K562 (cell line): ENCODE results near the gene AQP9. TPM values are rescaled to one million over a fixed set of nuclear protein-coding genes. Genes with fewer than 3 reads are reported as not detected.
A peak's percentile ranks its signal among the peaks of the same experiment; 100 is the strongest.

Experiments
- ASH1L ChIP-seq: fragments of 450-650 bp; IDR thresholded peaks from 2 replicates; pipeline ENCODE4 v1.6.1; 2018; ENCODE audit warnings: borderline replicate concordance, mild to moderate bottlenecking, low read depth; ENCODE audit not compliant: partially characterized antibody
- CBX1 ChIP-seq: sonication (generic); IDR thresholded peaks from 2 replicates; pipeline ENCODE4 v1.6.1; 2016; ENCODE audit warnings: antibody characterized with exemption, low read depth, mild to moderate bottlenecking
- CBX8 ChIP-seq: fragments of 200-600 bp; sonication (generic); IDR thresholded peaks from 2 replicates; pipeline ENCODE4 v1.6.1; 2012; ENCODE audit warnings: borderline replicate concordance, mixed run types, low read depth, mild to moderate bottlenecking, moderate library complexity, mixed read lengths, low read length, control low read depth, inconsistent platforms; ENCODE audit not compliant: poor library complexity, severe bottlenecking; ENCODE audit errors: extremely low read depth
- FOXJ3 ChIP-seq: sonication (generic); formaldehyde crosslinking; IDR thresholded peaks from 2 replicates; pipeline ENCODE4 v1.4.0; 2020; ENCODE audit warnings: mild to moderate bottlenecking, missing genetic modification reagents
- KAT8 ChIP-seq: fragments of 450-650 bp; IDR thresholded peaks from 2 replicates; pipeline ENCODE4 v1.6.1; 2016; ENCODE audit warnings: low read depth, mild to moderate bottlenecking
- MYNN ChIP-seq, 2 experiments: sonication (generic); formaldehyde crosslinking in 1 of 2; IDR thresholded peaks; 2 replicates each; pipeline versions ENCODE4 v1.5.0 to v1.6.1; 2016 to 2020; ENCODE audit warnings: antibody characterized with exemption in 1 of 2, missing genetic modification reagents in 1 of 2
- NFE2L1 ChIP-seq: fragments of 450-650 bp; IDR thresholded peaks from 2 replicates; pipeline ENCODE4 v1.6.1; 2016; ENCODE audit warnings: missing genetic modification characterization, low read depth, mild to moderate bottlenecking, missing compliant biosample characterization, moderate library complexity, borderline replicate concordance
- PML ChIP-seq: IDR thresholded peaks from 2 replicates; pipeline ENCODE4 v1.6.1; 2012; ENCODE audit warnings: low read length, inconsistent platforms
- POU5F1 ChIP-seq: fragments of 150-350 bp; IDR thresholded peaks from 2 replicates; pipeline ENCODE4 v1.6.1; 2014; ENCODE audit warnings: borderline replicate concordance, low read length, low read depth, mild to moderate bottlenecking; ENCODE audit not compliant: partially characterized antibody
- PYGO2 ChIP-seq: fragments of 450-650 bp; IDR thresholded peaks from 2 replicates; pipeline ENCODE4 v1.6.1; 2016; ENCODE audit warnings: mild to moderate bottlenecking, missing genetic modification characterization, moderate library complexity, missing compliant biosample characterization
- SMAD4 ChIP-seq: fragments of 250-450 bp; sonication (Bioruptor Pico); conservative IDR thresholded peaks from 2 replicates; pipeline ENCODE4 v1.8.0; 2021; ENCODE audit warnings: inconsistent platforms, mild to moderate bottlenecking, moderate library complexity
- ZBED1 ChIP-seq: IDR thresholded peaks from 2 replicates; pipeline ENCODE4 v1.6.1; 2014
- ZC3H4 ChIP-seq: sonication (generic); formaldehyde crosslinking; IDR thresholded peaks from 2 replicates; pipeline ENCODE4 v1.9.0; 2021; ENCODE audit warnings: missing genetic modification reagents, borderline replicate concordance
- ZKSCAN1 ChIP-seq: fragments of 150-350 bp; IDR thresholded peaks from 2 replicates; pipeline ENCODE4 v1.6.1; 2016; ENCODE audit warnings: low read depth, low read length
- ZNF239 ChIP-seq: fragments of 250-450 bp; sonication (Bioruptor Pico); IDR thresholded peaks from 2 replicates; pipeline ENCODE4 v1.4.0; 2020; ENCODE audit warnings: mild to moderate bottlenecking
- ZNF274 ChIP-seq: IDR thresholded peaks from 2 replicates; pipeline ENCODE4 v1.6.1; 2011; ENCODE audit warnings: low read depth, mild to moderate bottlenecking, low read length, moderate library complexity, borderline replicate concordance
- polyA plus RNA-seq, 8 experiments: library from polyadenylated mRNA; depleted of rRNA in 4 of 8; stranded (reverse) in 5 of 8; unstranded in 3 of 8; fragments of >200 nt; fragmentation: Nextera tagmentation in 2 of 8; fragmentation: Illumina TruSeq in 1 of 8; extraction: Ambion mirVana in 2 of 8; extraction: Trizol in 1 of 8; gene quantifications; 2 replicates each; pipeline versions ENCODE4 v1.2.1 to v1.2.3, GENCODE V29; 2011 to 2014; ENCODE audit warnings: inconsistent platforms in 1 of 8, missing spikeins in 1 of 8
- total RNA-seq, 7 experiments: library from RNA; depleted of rRNA in 6 of 7; stranded (reverse); fragments of >200 nt in 6 of 7; fragmentation: Illumina TruSeq in 2 of 7; extraction: Trizol in 2 of 7; gene quantifications; 2 replicates each; pipeline versions ENCODE4 v1.2.1 to v1.2.3, GENCODE V29; 2011 to 2021; ENCODE audit warnings: low replicate concordance in 1 of 7
- TF ChIP-seq, protein P1 (sequence below): fragments of 250-450 bp; sonication (Bioruptor Pico); IDR thresholded peaks from 2 replicates; pipeline ENCODE4 v1.4.0; 2020
- TF ChIP-seq, protein P2 (sequence below): fragments of 450-650 bp; conservative IDR thresholded peaks from 2 replicates; pipeline ENCODE4 v1.6.1; 2016; ENCODE audit warnings: missing genetic modification characterization, low read depth, mild to moderate bottlenecking, control low read depth, missing compliant biosample characterization
- TF ChIP-seq, protein P3 (sequence below): IDR thresholded peaks from 2 replicates; pipeline ENCODE4 v1.6.1; 2012; ENCODE audit warnings: low read depth, low read length, improper control_type of control experiment, borderline replicate concordance

AQP9 gene
- total and polyA plus RNA-seq, 9 of the 15 experiments (the other 6 are each of a cell fraction or from before 2014, with no cell fraction given): 0.04 to 0.33 (median 0.07) TPM; not detected in 4

DNA sequence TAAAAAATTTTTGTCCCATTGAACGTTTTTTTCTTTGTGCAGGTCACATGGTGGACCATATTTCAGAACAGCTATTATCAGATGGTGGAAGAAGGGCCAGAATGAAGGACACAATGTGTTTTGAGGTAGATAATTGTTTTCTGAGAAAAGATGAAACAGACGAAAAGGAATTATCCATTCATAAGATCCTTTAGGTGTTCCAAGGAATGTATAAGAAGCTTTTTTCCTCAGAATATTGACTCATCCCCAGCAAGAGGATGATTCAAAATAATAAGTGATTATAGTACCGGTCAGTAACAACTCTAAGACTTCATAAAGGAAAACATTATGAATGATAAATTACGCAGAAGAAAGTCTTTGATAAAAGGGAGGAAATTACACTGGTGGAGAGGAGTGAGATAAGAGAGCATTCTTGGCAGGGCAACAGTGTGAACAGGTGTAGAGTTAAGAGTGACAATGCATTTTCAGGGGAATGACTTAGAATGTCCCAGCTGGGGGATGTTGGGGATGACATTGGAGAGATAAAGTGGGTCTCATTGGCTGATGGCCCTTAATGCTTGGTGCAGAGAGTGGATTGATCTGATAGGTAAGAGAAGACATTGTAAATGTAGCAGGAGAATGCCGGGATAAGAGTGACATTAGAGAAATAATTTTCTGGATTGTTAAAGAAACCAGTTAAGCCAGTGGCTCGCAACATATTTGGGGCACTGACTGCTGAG, 27.0 kb upstream of the AQP9 start (continued):
- TF ChIP-seq, protein P1, sequence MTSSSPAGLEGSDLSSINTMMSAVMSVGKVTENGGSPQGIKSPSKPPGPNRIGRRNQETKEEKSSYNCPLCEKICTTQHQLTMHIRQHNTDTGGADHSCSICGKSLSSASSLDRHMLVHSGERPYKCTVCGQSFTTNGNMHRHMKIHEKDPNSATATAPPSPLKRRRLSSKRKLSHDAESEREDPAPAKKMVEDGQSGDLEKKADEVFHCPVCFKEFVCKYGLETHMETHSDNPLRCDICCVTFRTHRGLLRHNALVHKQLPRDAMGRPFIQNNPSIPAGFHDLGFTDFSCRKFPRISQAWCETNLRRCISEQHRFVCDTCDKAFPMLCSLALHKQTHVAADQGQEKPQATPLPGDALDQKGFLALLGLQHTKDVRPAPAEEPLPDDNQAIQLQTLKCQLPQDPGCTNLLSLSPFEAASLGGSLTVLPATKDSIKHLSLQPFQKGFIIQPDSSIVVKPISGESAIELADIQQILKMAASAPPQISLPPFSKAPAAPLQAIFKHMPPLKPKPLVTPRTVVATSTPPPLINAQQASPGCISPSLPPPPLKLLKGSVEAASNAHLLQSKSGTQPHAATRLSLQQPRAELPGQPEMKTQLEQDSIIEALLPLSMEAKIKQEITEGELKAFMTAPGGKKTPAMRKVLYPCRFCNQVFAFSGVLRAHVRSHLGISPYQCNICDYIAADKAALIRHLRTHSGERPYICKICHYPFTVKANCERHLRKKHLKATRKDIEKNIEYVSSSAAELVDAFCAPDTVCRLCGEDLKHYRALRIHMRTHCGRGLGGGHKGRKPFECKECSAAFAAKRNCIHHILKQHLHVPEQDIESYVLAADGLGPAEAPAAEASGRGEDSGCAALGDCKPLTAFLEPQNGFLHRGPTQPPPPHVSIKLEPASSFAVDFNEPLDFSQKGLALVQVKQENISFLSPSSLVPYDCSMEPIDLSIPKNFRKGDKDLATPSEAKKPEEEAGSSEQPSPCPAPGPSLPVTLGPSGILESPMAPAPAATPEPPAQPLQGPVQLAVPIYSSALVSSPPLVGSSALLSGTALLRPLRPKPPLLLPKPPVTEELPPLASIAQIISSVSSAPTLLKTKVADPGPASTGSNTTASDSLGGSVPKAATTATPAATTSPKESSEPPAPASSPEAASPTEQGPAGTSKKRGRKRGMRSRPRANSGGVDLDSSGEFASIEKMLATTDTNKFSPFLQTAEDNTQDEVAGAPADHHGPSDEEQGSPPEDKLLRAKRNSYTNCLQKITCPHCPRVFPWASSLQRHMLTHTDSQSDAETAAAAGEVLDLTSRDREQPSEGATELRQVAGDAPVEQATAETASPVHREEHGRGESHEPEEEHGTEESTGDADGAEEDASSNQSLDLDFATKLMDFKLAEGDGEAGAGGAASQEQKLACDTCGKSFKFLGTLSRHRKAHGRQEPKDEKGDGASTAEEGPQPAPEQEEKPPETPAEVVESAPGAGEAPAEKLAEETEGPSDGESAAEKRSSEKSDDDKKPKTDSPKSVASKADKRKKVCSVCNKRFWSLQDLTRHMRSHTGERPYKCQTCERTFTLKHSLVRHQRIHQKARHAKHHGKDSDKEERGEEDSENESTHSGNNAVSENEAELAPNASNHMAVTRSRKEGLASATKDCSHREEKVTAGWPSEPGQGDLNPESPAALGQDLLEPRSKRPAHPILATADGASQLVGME (CRISPR knock-in tag): no peak
- peak; percentile 77 for TF ChIP-seq SMAD4 (CRISPR knock-in tag)
- peak; percentile 83 for TF ChIP-seq NFE2L1
- TF ChIP-seq KAT8: no peak
- TF ChIP-seq MYNN (IDR thresholded peaks at IDR 0.05): peak; percentile 84; the same call in 1 of the 2 replicates
- no peak for TF ChIP-seq MYNN (CRISPR knock-in tag; IDR thresholded peaks at IDR 0.05)
- no peak for TF ChIP-seq ZC3H4
- no peak for TF ChIP-seq CBX1
- no peak; the same call in 1 of the 2 replicates for TF ChIP-seq ZNF274
- TF ChIP-seq ASH1L: no peak
- TF ChIP-seq ZBED1: no peak
- no peak for TF ChIP-seq CBX8
- TF ChIP-seq ZKSCAN1: no peak
- TF ChIP-seq FOXJ3 (CRISPR knock-in tag): no peak
- no peak for TF ChIP-seq ZNF239 (CRISPR knock-in tag)
- TF ChIP-seq PYGO2: no peak
- no peak for TF ChIP-seq POU5F1
- TF ChIP-seq, protein P2, sequence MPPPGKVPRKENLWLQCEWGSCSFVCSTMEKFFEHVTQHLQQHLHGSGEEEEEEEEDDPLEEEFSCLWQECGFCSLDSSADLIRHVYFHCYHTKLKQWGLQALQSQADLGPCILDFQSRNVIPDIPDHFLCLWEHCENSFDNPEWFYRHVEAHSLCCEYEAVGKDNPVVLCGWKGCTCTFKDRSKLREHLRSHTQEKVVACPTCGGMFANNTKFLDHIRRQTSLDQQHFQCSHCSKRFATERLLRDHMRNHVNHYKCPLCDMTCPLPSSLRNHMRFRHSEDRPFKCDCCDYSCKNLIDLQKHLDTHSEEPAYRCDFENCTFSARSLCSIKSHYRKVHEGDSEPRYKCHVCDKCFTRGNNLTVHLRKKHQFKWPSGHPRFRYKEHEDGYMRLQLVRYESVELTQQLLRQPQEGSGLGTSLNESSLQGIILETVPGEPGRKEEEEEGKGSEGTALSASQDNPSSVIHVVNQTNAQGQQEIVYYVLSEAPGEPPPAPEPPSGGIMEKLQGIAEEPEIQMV: no peak
- TF ChIP-seq, protein P3, sequence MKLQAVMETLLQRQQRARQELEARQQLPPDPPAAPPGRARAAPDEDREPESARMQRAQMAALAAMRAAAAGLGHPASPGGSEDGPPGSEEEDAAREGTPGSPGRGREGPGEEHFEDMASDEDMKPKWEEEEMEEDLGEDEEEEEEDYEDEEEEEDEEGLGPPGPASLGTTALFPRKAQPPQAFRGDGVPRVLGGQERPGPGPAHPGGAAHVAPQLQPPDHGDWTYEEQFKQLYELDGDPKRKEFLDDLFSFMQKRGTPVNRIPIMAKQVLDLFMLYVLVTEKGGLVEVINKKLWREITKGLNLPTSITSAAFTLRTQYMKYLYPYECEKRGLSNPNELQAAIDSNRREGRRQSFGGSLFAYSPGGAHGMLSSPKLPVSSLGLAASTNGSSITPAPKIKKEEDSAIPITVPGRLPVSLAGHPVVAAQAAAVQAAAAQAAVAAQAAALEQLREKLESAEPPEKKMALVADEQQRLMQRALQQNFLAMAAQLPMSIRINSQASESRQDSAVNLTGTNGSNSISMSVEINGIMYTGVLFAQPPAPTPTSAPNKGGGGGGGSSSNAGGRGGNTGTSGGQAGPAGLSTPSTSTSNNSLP: peak; percentile 87
- TF ChIP-seq PML: peak; percentile 85
